ENCODE results near the gene FIBCD1. TPM values are rescaled to one million over a fixed set of nuclear protein-coding genes. Genes with fewer than 3 reads are reported as not detected.

FIBCD1 gene
- total RNA-seq, 4 donors from 2014 or later, result 3.3 TPM; not detected in 3

DNA sequence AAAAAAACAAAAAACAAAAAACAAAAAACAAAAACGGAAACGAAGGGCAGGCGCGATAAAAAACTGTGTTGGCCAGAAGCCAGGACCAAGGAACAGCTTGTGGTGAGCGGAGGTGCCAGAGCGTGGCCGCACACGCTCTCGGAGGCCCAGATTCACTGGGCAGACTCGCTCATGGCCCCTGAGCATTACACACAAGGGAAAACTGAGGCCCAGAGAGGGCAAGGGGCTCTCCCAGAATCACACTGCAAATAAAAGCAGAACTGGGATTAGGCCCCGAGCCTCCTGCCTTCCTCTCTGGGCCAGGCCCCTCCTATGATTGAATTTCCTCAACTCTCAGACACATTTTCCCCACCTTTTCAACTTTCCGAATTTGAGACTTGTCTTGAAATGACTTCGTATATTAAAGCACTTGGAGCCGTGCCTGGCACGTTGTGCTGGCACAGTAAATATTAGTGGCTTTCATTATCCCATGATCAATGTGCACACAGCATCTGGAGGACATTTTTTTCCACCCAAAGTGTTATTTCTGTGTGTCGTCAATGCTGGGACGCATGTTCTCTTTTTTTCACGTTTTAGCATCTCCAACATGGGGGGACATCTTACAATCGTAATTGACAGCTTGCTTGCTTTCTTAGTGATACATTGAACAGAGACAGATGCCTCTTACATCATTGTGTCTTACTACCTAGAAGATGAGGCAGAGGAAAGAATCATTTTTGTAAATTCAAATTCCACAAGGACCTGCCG, 7.4 kb downstream of the FIBCD1 start:
- no peak for TF ChIP-seq CTCF (IDR thresholded peaks at IDR 0.05)
- no peak for TF ChIP-seq POLR2A (IDR thresholded peaks at IDR 0.05)
- no peak overlapping the region for H3K27ac ChIP-seq
- no peaks in the 10 kb centered on the region for H3K9me3 ChIP-seq
- peaks cover 0 to 16% of the 10 kb centered on the region in 2 donors for H3K27me3 ChIP-seq
- peak in 1 of 3 donors; percentile 21 for DNase-seq
- no peaks in the 10 kb centered on the region for H3K36me3 ChIP-seq
- H3K4me1 ChIP-seq, result peaks cover 0 to 16% (median 0%) of the 10 kb centered on the region in 4 donors
- H3K4me3 ChIP-seq, result no peak overlapping the region

DNA sequence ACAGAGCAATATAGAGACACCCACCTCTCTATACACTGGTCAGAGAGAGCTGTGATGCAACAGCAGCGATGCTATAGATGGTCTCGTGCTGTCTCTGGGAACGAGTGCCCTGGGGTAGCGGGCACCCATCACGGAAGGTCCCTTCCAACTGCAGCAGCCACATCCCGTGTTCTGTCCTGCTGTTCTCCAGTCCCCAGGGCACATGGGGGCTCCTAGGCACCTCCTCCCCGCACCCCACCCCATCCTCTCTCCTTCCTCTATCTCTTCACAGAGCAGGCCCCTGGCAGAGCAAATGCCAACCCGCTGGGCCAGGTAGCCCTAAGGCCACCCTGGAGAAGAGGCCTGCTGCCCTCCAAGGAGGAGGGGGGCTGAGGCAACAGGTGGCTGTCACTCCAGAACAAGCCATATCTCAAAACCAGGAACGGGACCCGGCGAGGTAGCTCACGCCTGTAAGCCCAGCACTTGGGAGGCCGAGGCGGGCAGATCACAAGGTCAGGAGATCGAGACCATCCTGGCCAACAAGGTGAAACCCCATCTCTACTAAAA, 8.2 kb downstream of the FIBCD1 start:
- Histone ChIP-seq H3K36me3 (no peaks in the 10 kb centered on the region), H3K27ac (no peak overlapping the region), H3K27me3 (peaks cover 0 to 16% of the 10 kb centered on the region in 2 donors), H3K9me3 (no peaks in the 10 kb centered on the region), H3K4me3 (no peak overlapping the region), H3K4me1 (peaks cover 0 to 11% (median 0%) of the 10 kb centered on the region in 4 donors)
- TF ChIP-seq POLR2A (IDR thresholded peaks at IDR 0.05) (no peak), CTCF (IDR thresholded peaks at IDR 0.05) (no peak)
- no peak for DNase-seq

DNA sequence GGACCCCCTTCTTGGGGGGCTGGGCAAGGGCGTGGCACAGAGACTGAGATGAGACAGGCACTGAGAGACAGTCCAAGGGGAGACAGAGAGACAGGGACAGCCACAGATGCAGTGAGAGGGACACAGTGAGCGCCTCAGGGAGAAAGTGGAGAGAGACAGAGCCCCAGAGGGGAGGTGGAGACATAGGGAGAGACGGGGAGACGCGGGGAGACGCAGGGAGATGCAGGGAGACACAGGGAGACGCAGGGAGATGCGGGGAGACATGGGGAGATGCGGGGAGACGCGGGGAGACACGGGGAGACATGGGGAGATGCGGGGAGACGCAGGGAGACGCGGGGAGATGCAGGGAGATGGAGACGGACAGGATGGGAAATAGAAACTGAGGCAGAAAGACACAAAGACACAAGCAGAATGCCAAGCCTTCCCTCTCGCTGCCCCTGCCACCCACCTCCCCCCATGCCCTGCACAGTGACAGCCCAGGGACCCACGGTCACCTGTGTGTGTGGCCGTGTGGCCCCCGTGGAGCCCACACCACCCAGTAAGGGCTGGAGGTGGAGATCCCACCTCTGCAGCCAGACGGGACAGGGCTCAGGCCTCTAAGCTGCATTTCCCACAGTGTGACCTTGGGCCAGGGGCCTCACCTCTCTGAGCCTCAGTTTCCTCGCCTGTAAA, 8.8 kb downstream of the FIBCD1 start:
- peaks cover 0 to 8% (median 0%) of the 10 kb centered on the region in 4 donors for H3K4me1 ChIP-seq
- no peaks in the 10 kb centered on the region for H3K9me3 ChIP-seq
- no peak overlapping the region for H3K4me3 ChIP-seq
- no peak for DNase-seq
- no peaks in the 10 kb centered on the region for H3K36me3 ChIP-seq
- H3K27me3 ChIP-seq, result peaks cover 0 to 16% of the 10 kb centered on the region in 2 donors
- TF ChIP-seq POLR2A (IDR thresholded peaks at IDR 0.05) (no peak), CTCF (IDR thresholded peaks at IDR 0.05) (no peak)
- no peak overlapping the region for H3K27ac ChIP-seq

- no peak overlapping the region for H3K27ac ChIP-seq
- H3K4me3 ChIP-seq, result no peak overlapping the region
- no peak for DNase-seq
- no peaks in the 10 kb centered on the region for H3K9me3 ChIP-seq
- no peaks in the 10 kb centered on the region for H3K36me3 ChIP-seq
- H3K27me3 ChIP-seq, result peaks cover 0 to 14% of the 10 kb centered on the region in 2 donors
- TF ChIP-seq POLR2A (IDR thresholded peaks at IDR 0.05) (no peak), CTCF (IDR thresholded peaks at IDR 0.05) (no peak)
- H3K4me1 ChIP-seq, result peaks cover 0 to 7% (median 0%) of the 10 kb centered on the region in 4 donors
These were observed 9.4 kb downstream of the FIBCD1 start for GRCh38 chr9:130929571-130930038.

- TF ChIP-seq POLR2A (IDR thresholded peaks at IDR 0.05) (no peak), CTCF (IDR thresholded peaks at IDR 0.05) (no peak)
- Histone ChIP-seq H3K4me1 (peaks cover 0 to 5% (median 0%) of the 10 kb centered on the region in 4 donors), H3K27me3 (peaks cover 0 to 7% of the 10 kb centered on the region in 2 donors), H3K4me3 (no peak overlapping the region), H3K36me3 (no peaks in the 10 kb centered on the region), H3K9me3 (no peaks in the 10 kb centered on the region), H3K27ac (no peak overlapping the region)
- DNase-seq, result peak in 1 of 3 donors; percentile 67
These were observed 10.8 kb downstream of the FIBCD1 start for GRCh38 chr9:130927995-130928900.
